Mucosa of descending colon (tissue), 3 donors: ENCODE data around the gene SLC25A43. TPM values are rescaled to one million over a fixed set of nuclear protein-coding genes. Genes with fewer than 3 reads are reported as not detected.

Experiments
- ATAC-seq: fragments of 200-7000 bp; cut with Tn5 transposase; one replicate; pipeline ENCODE4 v1.9.1; 2020; ENCODE audit warnings: mild to moderate bottlenecking, moderate library complexity
- DNase-seq, 3 donors: peaks; one replicate each; pipeline ENCODE4 v3.0.0-alpha.2; 2020
- H3K36me3 ChIP-seq: fragments of 200-600 bp; one replicate; pipeline ENCODE4 v1.8.0; 2021; ENCODE audit warnings: low read depth, mild to moderate bottlenecking
- H3K4me1 ChIP-seq: fragments of 200-600 bp; one replicate; pipeline ENCODE4 v1.8.0; 2021; ENCODE audit warnings: low read depth, mild to moderate bottlenecking
- H3K4me3 ChIP-seq: fragments of 200-600 bp; one replicate; pipeline ENCODE4 v1.8.0; 2021; ENCODE audit warnings: mild to moderate bottlenecking
- H3K9me3 ChIP-seq: fragments of 200-600 bp; one replicate; pipeline ENCODE4 v1.8.0; 2021; ENCODE audit warnings: mild to moderate bottlenecking
- intact Hi-C, 2 donors: fragments of 100-400 bp; cut with DNase I in 1 of 2; cut with micrococcal nuclease in 1 of 2; formaldehyde crosslinking; loops; one replicate each; pipeline versions ENCODE4 v1.11.0 to v1.11.1; 2022; cut with DNase I, micrococcal nuclease
- total RNA-seq, 3 donors: library from RNA; stranded (reverse); fragmentation: NEBNext Ultra II Directional in 2 of 3; extraction: Animal tissue kit (Norgen Biotek cat#: 25700) in 2 of 3; gene quantifications; one replicate each; pipeline versions ENCODE4 v1.2.1 to v1.2.4, GENCODE V29; 2021 to 2023
- TF ChIP-seq, protein P1 (sequence below): fragments of 200-600 bp; IDR thresholded peaks from one replicate; pipeline ENCODE4 v1.8.0; 2022; ENCODE audit warnings: antibody characterized with exemption, mild to moderate bottlenecking
- donor health status: DM: no; HTN: no; CAD: no; lungs with moderate emphysema.
- donor health status: DM: no; HTN: no; CAD: no.
- donor health status: DM: no; HTN: yes; CAD: no.

The SLC25A43 gene
- total RNA-seq, 3 donors from 2014 or later: 19.3 to 31.2 (median 23.3) TPM

DNA sequence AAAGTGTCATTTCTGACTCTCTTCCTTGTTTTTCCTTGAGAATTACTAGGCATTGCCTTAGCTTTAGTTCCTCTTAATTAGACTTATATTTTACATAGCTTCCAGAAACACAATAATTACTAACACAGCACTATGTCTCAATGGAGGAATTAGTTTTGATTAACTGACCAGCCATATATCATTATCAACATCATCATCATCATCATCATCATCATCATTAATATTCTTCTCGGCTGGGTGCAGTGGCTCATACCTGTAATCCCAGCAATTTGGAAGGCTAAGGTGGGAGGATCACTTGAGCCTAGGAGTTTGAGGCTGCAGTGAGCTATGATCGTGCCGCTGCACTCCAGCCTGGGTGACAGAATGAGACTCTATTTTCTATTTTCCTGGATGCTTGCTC, 66.4 kb downstream of the SLC25A43 start:
- DNase-seq (no peak), ATAC-seq (no peak)
- H3K4me3 ChIP-seq: no peak overlapping the region
- H3K9me3 ChIP-seq: no peaks in the 10 kb centered on the region
- TF ChIP-seq, protein P1, sequence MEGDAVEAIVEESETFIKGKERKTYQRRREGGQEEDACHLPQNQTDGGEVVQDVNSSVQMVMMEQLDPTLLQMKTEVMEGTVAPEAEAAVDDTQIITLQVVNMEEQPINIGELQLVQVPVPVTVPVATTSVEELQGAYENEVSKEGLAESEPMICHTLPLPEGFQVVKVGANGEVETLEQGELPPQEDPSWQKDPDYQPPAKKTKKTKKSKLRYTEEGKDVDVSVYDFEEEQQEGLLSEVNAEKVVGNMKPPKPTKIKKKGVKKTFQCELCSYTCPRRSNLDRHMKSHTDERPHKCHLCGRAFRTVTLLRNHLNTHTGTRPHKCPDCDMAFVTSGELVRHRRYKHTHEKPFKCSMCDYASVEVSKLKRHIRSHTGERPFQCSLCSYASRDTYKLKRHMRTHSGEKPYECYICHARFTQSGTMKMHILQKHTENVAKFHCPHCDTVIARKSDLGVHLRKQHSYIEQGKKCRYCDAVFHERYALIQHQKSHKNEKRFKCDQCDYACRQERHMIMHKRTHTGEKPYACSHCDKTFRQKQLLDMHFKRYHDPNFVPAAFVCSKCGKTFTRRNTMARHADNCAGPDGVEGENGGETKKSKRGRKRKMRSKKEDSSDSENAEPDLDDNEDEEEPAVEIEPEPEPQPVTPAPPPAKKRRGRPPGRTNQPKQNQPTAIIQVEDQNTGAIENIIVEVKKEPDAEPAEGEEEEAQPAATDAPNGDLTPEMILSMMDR: no peak
- intact Hi-C loops: no loop called here
- H3K4me1 ChIP-seq: no peaks in the 10 kb centered on the region
- H3K36me3 ChIP-seq: no peaks in the 10 kb centered on the region

DNA sequence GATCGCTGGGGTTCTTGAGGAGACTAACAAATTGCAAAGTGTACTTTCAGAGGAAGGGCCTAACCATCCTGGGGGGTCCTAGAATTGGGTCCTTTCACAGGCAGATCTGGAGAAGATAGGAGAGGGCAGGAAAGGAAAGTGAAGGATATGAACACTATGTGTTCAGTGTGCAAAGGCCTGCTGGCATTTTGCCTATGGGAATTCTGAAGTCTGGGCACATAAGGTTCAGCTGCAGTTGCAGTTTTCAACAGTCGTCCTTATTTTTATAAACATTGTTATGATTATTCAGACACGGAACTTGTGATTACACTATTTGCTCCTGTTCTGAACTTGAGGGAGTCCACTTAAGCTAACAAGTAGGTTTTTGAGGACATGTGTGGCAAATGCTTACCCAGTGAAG, 67.8 kb downstream of the SLC25A43 start:
- H3K4me3 ChIP-seq: no peak overlapping the region
- TF ChIP-seq, protein P1: no peak
- intact Hi-C loops: no loop called here

DNA sequence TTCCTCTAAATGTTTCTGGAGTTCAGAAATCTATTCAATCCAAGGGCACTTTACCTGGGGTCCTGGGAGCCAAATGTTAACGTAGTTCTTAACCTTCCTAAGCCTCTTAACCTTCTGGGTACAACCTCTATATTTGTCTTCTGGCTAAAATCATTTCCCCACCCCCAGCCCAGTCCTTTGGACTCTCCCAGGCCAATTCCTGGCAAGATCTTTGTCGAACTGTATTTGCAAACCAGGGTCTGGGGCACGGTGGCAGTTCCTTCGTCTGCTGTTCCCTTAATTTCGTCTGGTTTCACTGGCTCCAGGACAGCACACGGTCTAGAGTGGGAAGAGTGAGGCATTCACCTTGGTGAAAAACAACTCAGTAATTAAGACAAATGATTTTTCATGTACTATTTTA, 68.3 kb downstream of the SLC25A43 start:
- intact Hi-C loops: no loop called here
- no peak for ATAC-seq

More for the DNA sequence above, 67.8 kb downstream of the SLC25A43 start:
- no peaks in the 10 kb centered on the region for H3K9me3 ChIP-seq
- H3K4me1 ChIP-seq: no peaks in the 10 kb centered on the region
- no peak for DNase-seq
- H3K36me3 ChIP-seq: no peaks in the 10 kb centered on the region
- ATAC-seq: no peak

DNA sequence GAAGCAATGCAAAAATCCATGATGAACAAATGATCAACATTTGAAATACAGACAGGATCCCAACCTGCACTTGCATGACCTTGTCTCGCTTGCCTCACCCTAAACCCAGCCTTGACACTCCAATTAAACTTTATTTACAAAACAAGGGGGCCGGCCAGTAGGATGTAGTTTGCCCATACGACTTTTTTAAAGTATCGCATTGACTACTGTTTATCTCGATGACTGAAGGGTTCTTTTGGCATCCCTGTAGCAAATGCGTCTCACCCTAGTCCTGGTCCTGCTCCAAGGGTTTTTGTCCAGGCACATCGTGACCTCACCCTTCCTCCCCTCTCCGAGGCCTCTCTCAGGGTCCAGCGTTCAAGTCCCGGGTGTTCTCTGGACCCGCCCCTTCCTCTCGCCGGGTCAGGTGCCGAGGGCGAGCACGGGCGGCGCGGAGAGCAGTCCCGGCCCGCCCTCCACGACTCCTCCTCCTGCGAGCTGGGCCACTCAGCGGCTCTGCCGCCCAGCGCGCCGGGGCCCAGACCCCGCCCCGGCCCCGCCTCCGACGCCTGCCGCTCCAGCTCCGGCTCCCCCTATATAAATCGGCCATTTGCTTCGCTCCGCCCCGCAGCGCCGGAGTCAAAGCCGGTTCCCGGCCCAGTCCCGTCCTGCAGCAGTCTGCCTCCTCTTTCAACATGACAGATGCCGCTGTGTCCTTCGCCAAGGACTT, 68.9 kb downstream of the SLC25A43 start, which contains the start of gene SLC25A5:
Gene SLC25A5 (plus strand): TSS at position 603 of the 709 bp plus-strand sequence. CDS start 72 bp downstream, at position 675.
- intact Hi-C loops: no loop called here
- H3K36me3 ChIP-seq: no peaks in the 10 kb centered on the region
- TF ChIP-seq, protein P1: no peak
- H3K4me1 ChIP-seq: no peaks in the 10 kb centered on the region
- H3K4me3 ChIP-seq: peak within 1 kb of the TSS; percentile 70
- no peaks in the 10 kb centered on the region for H3K9me3 ChIP-seq
- ATAC-seq (peak; percentile 92), DNase-seq (peak; percentile 84 to 92 (median 90))

More for the DNA sequence above, 68.3 kb downstream of the SLC25A43 start:
- TF ChIP-seq, protein P1: no peak
- no peaks in the 10 kb centered on the region for H3K9me3 ChIP-seq
- no peak for DNase-seq
- no peaks in the 10 kb centered on the region for H3K36me3 ChIP-seq
- no peaks in the 10 kb centered on the region for H3K4me1 ChIP-seq
- no peak overlapping the region for H3K4me3 ChIP-seq

DNA sequence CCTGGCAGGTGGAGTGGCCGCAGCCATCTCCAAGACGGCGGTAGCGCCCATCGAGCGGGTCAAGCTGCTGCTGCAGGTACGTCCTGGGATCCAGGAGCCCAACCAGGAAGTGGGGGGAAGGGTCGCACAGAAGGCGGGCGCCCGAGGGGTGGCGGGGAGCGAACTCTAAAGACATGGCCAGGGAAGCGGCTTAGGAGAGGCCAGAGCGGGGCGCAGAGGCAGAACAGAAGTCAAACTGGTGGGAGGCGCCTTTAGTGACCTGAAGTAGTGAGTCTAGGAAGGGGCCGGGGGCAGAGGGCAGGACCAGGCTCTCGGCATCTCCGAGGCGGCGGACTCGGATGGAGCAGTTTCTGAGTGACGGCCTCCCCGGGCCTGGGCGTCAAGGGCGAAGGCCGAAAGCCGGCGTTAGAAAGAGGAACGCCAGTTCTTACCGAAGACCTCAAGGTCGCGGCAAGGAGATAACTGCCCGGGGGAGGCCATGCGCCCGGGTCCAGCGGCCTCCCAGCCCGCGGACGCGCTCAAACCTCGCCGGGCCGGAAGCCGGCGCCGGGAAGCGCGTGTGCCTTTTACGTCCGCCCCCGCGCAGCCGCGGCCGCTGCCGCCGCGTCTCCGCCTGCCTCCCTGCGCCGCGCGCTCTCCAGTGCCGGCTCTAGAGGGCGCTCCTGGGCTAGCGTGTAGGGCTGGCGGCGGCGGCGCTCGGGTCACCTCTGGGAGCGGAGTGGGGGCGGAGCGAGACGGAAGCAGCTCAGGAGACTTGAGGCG, 69.6 kb downstream of the SLC25A43 start:
- Histone ChIP-seq H3K4me1 (no peaks in the 10 kb centered on the region), H3K4me3 (peak overlapping the region; percentile 70), H3K9me3 (no peaks in the 10 kb centered on the region), H3K36me3 (no peaks in the 10 kb centered on the region)
- intact Hi-C loops: no loop called here
- DNase-seq: peak; percentile 93 to 95 (median 94)
- TF ChIP-seq, protein P1: peak; percentile 77
- ATAC-seq: peak; percentile 89
